ENCODE data around the gene ERH. TPM values are rescaled to one million over a fixed set of nuclear protein-coding genes. Genes with fewer than 3 reads are reported as not detected.
"Not testable (repeated sequence)": the region's sequence is repeated elsewhere in the genome, so short reads cannot be mapped to it uniquely, and the experiment has no call there.

Gene ERH
- total RNA-seq, 1 donor from 2014 or later, result 308 TPM

- H3K27ac Mint-ChIP-seq, result no peak overlapping the region
- no peak for TF ChIP-seq CTCF (conservative IDR thresholded peaks at IDR 0.05)
- no peak for DNase-seq (ENCODE audit: extremely low spot score, unreplicated experiment)
- H3K4me1 Mint-ChIP-seq (ENCODE audit: unreplicated experiment), result no peaks in the 10 kb centered on the region
- no peaks in the 10 kb centered on the region for H3K9me3 Mint-ChIP-seq
- no peaks in the 10 kb centered on the region for H3K27me3 Mint-ChIP-seq
- H3K4me3 Mint-ChIP-seq, result no peak overlapping the region
- H3K36me3 Mint-ChIP-seq, result peaks cover 32% of the 10 kb centered on the region
These were observed 26.2 kb upstream of the ERH start for GRCh38 chr14:69424149-69424923.

GRCh38 chr14:69423279-69423678 is 25.2 kb upstream of the ERH start:
- TF ChIP-seq CTCF (conservative IDR thresholded peaks at IDR 0.05), result no peak
- DNase-seq (ENCODE audit: extremely low spot score, unreplicated experiment), result no peak
- Mint-ChIP-seq H3K27me3 (no peaks in the 10 kb centered on the region), H3K9me3 (no peaks in the 10 kb centered on the region), H3K27ac (no peak overlapping the region), H3K4me3 (no peak overlapping the region), H3K4me1 (ENCODE audit: unreplicated experiment) (no peaks in the 10 kb centered on the region), H3K36me3 (peaks cover 32% of the 10 kb centered on the region)

GRCh38 chr14:69416087-69416486 is 18.0 kb upstream of the ERH start:
- H3K9me3 Mint-ChIP-seq; H3K27ac Mint-ChIP-seq; H3K4me3 Mint-ChIP-seq; H3K4me1 Mint-ChIP-seq (ENCODE audit: unreplicated experiment); DNase-seq (ENCODE audit: extremely low spot score, unreplicated experiment); H3K27me3 Mint-ChIP-seq: not testable (repeated sequence)
- peaks cover 11% of the 10 kb centered on the region for H3K36me3 Mint-ChIP-seq

- Mint-ChIP-seq H3K36me3 (peaks cover 3% of the 10 kb centered on the region), H3K27me3 (no peaks in the 10 kb centered on the region), H3K4me1 (ENCODE audit: unreplicated experiment) (no peaks in the 10 kb centered on the region), H3K4me3 (no peak overlapping the region), H3K9me3 (no peaks in the 10 kb centered on the region), H3K27ac (no peak overlapping the region)
- TF ChIP-seq CTCF (conservative IDR thresholded peaks at IDR 0.05), result no peak
- no peak for DNase-seq (ENCODE audit: extremely low spot score, unreplicated experiment)
These were observed 15.4 kb upstream of the ERH start for GRCh38 chr14:69413483-69413882.

- Mint-ChIP-seq H3K4me1 (ENCODE audit: unreplicated experiment) (no peaks in the 10 kb centered on the region), H3K27ac (no peak overlapping the region), H3K9me3 (no peaks in the 10 kb centered on the region), H3K36me3 (peaks cover 5% of the 10 kb centered on the region), H3K4me3 (no peak overlapping the region), H3K27me3 (no peaks in the 10 kb centered on the region)
- DNase-seq (ENCODE audit: extremely low spot score, unreplicated experiment), result no peak
- TF ChIP-seq CTCF (conservative IDR thresholded peaks at IDR 0.05), result no peak
These were observed 10.3 kb upstream of the ERH start for GRCh38 chr14:69408331-69408960.

- Mint-ChIP-seq H3K27me3 (no peaks in the 10 kb centered on the region), H3K4me1 (ENCODE audit: unreplicated experiment) (peaks cover 13% of the 10 kb centered on the region)
These were observed 7.7 kb upstream of the ERH start for GRCh38 chr14:69405762-69406161.

More at GRCh38 chr14:69405762-69406161, 7.7 kb upstream of the ERH start:
- no peak for TF ChIP-seq CTCF (conservative IDR thresholded peaks at IDR 0.05)
- Mint-ChIP-seq H3K9me3 (no peaks in the 10 kb centered on the region), H3K4me3 (no peak overlapping the region), H3K27ac (no peak overlapping the region), H3K36me3 (peaks cover 10% of the 10 kb centered on the region)
- no peak for DNase-seq (ENCODE audit: extremely low spot score, unreplicated experiment)

All from type B pancreatic cell (in vitro differentiated cells).